DMS153 treated with DMSO at 0.1 percent for 48 hours (cell line): ENCODE results near the gene ECE1.
A peak's percentile ranks its signal among the peaks of the same experiment; 100 is the strongest.

Experiments used
- DNase-seq: peaks from one replicate; lab custom pipeline; 2025; ENCODE audit not compliant: unreplicated experiment; lab: John Stamatoyannopoulos, UW

The ECE1 gene

DNA sequence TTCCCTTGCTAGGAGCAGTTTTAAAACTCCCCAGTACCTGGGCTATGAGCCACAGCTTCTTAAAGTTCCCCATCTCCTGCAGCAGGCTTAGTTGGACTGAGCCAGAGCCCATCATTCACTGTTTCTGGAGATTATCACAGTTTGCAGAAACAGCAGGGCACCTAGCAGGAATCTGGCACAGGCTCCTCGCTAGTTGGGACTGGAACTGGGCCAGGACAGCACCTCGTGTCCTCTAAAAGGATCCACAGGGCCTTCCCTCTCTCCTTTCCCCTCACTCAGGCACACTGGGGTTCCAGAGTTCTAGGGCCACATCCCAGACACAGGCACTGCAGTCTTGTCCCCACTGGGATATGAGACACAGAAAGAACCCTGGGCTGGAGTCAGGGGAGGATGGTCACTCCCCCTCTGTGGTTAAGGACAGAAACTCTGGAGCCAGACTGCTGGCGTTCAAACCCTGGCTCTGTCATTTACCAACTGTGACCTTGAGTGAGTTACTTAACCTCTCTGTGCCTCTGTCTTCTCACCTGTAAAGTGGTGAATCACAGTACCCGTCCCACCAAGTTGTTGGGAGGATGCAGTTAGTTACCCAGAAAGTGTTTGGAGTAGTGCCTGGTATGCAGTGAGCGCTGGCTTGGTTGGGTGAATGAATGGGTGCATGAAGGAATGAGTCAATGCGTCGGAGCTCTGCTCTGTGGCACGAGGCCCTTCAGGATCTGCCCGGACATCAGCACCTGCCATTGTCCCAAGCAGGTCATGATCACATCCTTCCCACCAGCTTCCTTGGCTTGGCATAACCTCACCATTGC lies 18.8 kb upstream of the ECE1 start:
- no peak for DNase-seq

DNA sequence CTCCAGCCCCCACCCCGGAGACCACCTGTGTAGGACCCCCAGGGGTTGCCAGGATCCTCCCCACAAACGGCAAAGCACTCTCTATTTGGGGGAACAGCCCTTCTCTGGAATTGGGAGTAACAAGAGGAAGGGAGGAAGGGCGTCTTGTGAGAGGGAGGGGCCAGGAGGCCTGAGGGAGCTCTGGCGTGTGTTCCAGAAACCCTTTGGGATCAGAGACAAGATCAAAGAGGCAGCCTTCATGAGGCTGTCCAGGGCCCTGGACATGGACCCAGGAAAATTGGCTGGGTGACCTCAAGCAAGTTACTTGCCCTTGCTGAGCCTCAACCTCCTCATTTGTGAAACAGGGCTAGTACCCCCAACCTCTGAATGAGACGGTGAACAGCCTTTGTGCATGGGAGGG lies 18.1 kb upstream of the ECE1 start:
- DNase-seq: no peak

DNA sequence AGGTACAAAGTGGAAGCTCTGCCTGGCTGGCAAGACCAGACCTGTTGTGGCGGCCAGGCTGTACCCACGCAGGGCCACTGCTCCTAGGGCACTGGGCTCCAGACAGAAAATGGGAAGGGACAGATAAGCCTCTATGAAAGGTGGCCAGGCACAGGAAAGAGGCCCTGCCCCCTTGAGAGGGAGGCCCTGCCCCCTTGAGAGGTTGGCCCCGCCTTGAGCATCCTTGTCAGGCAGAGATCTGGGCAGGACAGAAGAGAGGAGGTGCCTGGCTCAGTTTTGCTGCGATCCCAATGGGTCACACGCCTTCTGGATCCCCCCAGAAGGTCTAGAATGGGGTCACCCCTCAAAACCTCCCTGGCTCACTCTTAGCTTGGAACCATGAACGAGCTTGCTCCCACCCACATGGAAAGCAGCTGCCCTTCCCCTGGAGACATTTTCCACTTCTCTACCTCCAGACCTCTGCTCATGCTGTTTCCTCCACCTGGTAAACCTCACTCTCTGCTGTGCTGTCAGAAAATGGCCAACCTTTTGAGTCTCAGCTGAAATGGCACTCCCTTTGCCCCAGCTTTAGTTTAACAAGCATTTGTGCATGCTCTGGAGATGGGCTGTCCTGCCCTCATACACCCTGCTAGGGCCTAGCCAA lies 17.5 kb upstream of the ECE1 start:
- no peak for DNase-seq

DNA sequence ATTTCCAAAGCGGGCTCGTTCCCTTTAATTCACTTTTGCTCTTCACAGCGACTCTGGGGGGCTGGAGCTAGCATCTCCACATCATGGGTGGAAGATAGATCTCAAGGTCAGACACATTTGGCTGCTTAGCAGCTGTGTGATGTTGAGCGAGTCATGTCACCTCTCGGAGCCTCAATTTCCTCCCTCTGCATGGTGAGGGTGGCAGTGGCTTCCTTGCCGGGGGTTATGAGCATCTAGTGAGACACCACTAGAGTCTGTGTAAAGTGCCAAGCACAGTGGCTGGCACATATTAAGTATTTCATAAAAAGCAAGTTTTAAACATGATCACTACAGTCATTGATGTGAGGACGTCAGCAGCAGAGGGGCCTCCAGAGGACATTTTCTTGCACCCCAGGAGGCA lies 16.9 kb upstream of the ECE1 start:
- DNase-seq: no peak

DNA sequence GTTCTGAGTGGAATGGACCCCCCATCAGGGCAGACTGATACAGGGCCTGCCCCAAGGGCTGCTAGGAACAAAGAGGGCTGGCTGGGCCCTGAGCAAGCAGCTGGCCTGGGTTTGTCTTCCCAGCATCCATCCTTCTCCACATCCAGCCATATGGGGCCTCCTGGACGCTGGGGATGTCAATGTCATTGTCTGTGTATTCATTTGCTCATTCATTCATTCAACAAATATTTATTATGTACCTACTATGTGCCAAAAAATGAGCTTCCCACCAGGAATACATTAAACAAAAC lies 15.6 kb upstream of the ECE1 start:
- DNase-seq: no peak

DNA sequence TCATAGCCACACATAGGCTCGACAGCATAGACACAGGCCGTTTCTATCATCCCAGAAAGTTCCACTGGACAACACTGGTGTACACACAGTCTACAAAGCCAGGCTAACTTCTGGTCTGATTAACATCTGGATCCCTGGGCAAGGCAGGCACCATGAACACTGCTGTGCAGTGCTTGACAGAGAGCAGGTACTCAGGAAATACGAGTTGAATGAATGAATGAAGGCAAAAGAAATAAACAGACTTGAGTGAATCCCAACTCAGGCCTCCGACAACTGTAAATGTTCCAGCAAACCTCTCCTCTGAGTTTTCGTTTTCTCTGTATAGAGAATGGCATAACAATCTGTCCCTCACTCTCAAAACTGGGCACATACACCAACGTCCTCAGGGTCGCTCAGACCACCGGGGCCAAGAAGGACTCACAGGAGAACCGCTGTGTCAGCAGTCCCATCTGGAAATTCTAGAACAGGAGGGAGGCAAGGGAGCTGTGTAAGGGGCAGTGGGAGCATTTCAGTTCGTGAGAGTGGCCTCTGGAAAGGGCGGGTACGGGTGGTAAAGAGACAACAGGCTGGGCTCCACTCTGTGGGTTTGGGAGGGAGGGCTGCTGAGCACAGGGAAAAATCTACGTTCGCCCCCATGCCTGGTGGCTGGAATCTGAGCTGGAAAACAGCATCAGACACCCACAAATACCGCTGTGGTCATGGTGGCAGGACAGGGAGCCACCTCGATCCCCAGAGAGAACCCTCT lies 15.1 kb upstream of the ECE1 start:
- no peak for DNase-seq

DNA sequence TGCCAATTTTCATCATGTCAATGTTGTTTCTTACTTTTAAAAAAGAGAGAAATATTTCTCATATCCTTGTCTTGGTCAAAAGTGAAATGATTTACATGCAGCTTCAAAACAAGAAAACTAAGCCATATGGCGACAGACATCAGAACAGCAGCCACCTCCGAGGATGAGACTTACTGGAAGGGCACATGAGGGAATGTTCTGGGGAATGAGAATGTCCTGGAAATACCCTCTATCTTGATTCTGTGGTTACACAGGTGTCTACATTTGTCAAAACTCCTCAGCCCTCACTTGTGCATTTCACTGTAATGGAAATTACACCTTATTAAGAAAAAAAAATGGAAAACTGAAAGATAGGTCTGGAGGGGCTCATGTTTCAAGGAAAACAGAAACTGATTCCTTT lies 14.2 kb upstream of the ECE1 start:
- DNase-seq: no peak

DNA sequence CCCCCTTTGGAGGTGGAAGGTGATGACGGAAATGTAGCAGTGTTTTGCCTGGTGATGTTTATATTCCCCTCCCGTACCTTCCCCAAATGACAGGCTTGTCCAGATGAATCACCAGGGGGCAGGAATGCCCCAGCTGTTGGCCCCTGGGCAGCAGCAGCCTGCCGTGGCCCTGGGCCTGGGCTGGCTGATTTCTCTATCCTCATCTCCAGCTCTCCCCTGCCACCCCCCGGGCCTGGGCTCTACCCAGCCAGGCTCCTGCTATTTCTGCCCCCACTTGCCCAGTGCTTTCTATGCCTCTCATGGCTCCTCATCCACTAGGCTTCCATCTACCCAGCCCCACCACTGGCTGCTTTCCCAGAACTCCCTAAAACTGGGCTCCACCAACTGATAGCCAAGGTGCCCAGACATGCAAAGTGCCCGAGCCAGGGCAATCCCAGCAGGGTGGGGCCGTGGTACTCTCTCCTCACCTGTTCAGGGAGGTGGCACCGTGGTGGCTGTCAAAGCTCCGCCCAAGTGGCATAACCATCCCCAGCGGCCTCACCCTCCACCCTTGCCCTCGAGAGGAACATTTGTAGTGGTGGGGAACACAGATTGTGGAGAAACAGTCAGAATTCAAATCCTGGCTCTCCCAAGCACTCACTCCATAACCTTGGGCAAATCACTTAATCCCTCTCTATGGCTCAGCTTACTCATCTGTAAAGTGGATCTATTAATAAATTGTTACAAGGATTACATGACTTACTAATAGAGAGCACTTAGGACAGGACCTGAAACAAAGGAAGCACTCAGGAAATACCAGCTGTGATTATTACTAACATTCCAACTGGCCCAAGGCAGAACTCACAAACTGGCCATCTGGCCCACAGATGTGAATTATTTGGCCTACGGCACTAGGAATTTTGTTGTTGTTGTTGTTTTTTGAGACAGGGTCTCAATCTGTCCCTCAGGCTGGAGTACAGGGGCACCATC lies 12.8 kb upstream of the ECE1 start:
- DNase-seq: no peak

DNA sequence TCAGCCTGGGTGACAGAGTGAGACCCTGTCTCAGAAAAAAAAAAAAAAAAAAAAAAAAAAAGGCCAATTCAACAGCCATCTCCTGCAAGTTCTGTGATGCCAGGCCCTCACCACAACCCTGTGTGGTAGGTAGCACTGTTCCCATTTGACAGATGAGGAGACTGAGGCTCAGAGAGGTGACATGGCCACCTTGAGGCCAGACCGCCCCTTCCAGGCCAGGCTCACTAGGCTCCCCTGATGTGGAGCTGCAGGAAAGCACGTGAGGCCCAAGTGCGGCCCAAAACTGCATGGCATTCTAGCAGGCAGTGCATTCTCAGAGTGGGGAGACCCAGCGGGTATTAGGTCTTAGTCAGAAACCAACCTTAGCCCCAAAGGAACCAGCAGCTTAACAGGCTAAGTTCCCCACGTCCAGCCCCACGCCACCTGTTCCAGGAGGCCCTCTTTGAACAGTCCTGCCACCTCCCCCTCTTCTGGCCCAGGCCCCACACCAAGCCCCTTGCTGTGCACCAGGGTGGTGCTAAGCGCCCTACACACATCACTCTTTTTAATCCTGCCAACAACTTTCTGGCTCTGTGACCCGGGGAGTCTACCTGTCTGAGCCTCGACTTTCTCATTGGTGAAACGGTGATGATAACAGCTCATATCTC lies 11.7 kb upstream of the ECE1 start:
- no peak for DNase-seq

DNA sequence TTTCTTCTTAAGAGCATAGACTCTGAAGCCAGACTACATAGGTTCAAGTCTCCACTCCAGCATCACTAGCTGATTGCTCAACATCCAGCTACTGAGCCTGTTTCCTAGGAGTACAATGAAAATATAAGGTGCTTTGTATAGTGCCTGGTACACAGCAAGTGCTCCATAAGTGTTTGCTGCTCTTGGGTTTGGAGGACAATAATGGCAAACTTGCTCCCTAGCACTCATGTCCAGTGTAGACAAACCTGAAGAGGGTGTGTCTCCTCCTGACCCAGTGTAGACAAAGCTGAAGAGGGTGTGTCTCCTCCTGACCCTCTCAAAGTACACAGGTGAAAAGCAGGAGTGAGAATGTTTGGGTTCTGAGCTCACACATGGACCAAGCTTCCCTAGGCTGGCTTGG lies 10.5 kb upstream of the ECE1 start:
- no peak for DNase-seq

DNA sequence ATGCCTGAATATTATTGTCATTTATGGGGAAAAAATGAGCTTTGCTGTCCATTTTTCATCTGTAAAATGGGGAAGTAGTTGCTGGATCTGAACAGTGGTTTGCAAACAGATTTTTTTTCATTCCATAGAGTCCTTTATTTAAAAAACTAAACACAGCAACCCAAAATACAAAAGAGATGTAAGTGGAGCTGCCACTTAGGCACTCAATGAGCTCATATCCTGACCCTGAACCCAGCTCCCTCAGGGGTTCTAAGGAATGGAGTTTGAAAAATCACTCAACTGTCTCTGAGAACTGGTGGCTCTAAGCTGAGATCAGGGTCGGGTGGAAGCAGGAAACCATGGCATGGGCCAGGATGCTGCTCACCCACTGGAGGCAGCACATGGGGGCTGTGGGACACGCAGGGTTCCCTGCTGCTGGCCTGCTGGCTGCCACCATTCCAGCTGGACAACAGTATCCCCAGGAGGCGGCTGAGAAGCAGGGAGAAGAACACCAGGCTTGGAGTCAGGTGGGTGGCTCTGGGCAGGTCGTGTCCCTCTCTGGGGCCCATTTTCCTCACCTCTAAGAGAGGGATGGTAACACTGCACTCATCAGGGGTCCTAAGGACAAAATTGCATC lies 9.6 kb upstream of the ECE1 start:
- no peak for DNase-seq

DNA sequence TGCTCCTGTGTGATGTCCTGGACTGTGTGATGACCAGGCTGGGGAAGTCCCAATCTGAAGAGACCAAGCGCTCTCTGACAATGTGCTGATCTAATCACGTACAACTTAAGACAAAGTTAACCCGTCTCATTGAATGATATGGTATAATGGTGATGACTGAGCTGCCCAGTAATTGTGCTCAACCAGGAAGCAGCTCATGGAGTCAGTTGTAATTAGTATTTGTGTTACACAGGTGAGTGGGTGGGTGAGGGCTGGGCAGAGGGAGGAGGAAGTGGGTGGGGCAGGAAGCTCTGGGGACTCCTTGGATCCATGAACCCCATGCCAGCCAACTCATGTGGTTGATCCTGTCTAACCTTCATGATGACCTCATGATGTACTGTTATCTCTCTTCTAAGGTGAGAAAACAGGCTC lies 8.7 kb upstream of the ECE1 start:
- DNase-seq: peak; percentile 75

DNA sequence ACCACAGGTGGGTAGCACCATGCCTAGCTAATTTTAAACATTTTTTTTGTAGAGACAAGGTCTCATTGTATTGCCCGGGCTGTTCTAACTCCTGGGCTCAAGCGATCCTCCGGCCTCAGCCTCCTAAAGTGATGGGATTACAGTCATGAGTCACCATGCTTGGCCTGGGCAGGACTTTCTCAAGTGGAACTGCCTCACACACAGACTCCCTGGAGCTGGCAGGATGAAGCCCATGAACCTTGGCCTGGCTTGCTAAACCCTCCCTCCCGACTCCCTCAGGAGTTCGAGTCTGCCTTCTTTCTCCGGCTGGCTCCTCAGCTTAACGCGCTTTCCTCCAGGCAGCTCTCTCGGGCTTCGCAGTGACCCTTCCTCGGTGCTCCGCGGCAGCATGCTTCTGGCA lies 7.7 kb upstream of the ECE1 start:
- no peak for DNase-seq

DNA sequence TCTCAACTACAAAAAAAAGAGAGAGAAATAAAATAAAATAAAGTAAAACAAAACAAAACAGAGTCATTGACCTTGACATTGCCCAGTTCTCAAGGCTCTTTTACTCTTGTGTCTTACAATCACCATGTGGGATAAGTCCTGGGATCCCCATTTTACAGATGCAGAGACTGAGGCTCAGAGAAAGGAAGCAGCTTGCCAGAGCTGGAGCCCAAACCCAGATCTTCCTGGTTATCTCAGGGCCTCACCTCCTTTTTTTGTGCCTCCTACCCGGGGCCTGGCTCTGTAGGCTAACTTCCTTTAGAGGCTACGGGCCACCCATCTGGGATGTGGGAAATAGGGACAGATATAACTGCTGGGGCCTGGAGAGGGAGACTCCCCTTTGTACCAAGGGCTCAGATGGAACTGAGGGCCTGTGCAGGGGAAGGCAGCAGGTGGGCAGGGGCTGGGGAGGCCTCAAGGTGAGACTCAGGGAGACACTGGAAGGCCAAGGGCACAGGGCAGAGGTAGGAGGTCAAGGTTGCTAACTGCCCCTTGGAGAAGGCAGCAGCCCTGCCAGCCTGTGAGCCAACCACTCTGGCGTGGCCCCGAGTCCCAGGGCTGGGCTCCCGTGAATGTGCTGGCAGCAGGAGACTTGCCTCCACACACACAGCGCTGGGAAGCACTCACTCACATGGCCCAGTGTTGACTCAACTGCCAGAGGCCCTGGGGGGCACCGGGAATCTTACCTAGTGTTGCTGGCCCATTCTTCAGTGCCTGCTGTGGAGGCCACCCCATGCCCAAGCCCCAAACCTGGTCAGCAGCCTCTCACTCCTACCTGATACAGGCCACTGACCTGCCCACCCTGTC lies 6.5 kb upstream of the ECE1 start:
- DNase-seq: no peak

DNA sequence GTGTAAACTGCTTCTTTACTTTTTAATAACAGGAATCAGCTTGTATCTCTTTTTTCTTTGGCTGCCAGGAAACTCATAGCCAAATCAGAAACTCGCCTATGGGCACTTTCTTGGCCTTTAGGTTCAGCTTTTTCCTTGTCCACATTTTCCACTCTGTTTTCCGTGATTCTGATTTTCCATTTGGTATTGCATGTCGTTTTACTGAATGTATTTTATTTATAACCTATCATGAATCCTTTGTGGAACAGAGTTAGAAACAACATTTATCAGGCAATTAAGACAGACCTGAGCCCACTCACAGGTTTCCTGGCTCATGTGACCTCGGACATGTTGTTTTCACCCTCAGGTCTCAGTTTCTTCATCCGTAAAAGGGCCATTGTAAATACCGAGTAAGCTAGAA lies 5.3 kb upstream of the ECE1 start:
- no peak for DNase-seq

DNA sequence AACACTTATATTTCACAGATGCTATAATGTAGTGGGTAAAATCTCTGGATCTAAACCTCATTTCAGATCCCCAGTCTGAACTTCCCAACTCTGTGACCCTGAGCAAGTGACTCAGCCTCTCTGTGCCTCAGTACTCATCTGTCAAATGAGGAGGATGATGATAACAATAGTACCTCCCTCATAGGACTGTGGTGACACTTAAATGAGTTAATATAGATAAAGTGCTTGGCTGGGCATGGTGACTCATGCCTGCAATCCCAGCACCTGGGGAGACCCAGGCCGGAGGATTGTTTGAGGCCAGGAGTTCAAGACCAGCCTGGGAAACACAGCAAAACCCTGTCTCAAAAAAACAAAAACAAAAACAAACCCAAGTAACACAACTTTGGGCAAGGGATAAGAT lies 4.7 kb upstream of the ECE1 start:
- DNase-seq: no peak

DNA sequence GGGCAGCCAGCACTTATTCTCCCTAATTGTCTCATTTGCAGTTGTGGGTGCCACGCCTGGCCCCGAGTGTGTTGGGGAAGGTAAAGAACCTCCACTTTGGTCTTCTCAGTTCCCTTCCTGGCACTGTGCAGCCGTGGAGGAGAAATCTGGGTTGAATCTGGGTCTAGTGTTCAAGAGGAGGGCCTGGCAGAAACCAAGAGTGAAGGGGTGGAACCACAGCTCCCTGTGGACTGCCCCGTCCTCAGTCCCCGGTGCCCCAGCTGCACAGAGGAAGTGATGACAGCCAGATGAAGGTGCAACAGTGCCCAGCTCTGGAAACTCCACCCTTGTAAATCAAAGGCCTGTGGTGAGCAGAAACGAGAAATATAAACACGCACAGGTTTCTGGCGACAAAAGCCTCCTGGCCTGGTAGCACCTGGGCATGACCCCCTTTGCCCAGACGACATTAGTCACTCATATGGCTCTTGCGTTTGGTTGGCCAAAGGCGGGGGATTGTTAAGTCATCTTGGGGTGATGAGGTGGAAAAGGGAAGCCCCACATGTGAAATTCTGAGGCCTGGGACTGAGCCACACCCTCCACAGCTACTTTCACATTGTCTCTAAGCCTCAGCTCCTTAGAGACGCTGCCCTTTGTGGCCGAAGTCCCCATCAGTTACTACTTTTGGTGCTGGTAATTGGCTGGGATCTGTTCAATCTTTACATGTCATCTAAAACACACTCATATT lies 4.2 kb upstream of the ECE1 start:
- no peak for DNase-seq

DNA sequence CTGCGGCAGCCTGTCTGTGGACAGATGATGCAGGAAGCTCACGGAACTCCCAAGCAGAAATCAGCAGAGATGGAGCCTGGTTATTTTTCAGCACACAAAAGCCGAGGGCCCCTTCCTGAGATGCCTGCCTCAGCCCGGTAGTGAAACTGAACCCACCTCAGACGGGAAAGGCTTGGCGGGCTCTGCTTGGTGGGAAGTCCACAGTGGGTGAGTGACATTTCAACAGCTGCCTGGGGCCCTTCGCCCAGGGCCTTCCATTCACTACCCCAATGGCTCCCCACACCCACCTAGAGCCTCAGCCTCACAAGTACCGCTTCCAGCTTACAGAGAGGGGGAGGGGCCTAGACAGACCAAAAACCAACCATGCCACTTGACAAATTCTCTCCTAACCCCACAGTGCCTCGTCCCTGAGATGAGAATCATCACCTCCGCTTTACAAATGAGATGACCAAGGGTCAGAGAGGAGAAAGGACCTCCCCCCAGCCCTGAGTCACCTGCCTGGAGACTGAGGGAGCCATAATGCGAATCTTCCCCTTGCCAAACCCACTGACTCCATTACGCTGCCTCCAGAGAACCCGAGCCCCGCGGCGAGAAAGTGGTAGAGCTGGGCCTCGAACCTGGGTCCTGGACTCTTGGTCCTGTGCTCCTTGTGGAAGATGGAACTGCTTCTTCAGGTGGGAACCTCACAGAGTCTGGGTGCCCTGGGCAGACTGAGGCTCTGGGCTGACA lies 3.4 kb upstream of the ECE1 start:
- DNase-seq: no peak
